Measurements from ENCODE around the gene SORCS2.
A peak's percentile ranks its signal among the peaks of the same experiment; 100 is the strongest.

The SORCS2 gene

DNA sequence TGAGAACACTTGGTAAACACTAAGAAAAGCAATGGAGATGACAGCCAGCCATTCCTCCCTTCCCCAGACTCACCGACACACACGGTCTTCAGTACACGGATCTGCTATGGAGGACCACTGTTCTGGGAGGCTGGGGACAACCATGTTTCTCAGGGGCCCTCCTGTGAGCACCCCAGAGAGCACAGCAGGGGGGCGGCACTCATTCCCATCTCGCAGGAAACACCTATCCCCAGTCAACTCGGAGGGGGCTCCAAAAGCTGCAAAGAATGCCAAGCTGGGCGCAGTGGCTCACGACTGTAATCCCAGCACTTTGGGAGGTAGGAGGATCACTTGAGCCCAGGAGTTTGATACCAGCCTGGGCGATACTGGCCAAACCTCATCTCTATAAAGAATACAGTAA, 575.2 kb downstream of the SORCS2 start:
- TF ChIP-seq, protein P1, sequence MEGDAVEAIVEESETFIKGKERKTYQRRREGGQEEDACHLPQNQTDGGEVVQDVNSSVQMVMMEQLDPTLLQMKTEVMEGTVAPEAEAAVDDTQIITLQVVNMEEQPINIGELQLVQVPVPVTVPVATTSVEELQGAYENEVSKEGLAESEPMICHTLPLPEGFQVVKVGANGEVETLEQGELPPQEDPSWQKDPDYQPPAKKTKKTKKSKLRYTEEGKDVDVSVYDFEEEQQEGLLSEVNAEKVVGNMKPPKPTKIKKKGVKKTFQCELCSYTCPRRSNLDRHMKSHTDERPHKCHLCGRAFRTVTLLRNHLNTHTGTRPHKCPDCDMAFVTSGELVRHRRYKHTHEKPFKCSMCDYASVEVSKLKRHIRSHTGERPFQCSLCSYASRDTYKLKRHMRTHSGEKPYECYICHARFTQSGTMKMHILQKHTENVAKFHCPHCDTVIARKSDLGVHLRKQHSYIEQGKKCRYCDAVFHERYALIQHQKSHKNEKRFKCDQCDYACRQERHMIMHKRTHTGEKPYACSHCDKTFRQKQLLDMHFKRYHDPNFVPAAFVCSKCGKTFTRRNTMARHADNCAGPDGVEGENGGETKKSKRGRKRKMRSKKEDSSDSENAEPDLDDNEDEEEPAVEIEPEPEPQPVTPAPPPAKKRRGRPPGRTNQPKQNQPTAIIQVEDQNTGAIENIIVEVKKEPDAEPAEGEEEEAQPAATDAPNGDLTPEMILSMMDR (IDR thresholded peaks at IDR 0.05; ENCODE audit: low read depth, low read length): no peak
- DNase-seq (ENCODE audit: extremely low read depth, low read depth): no peak

DNA sequence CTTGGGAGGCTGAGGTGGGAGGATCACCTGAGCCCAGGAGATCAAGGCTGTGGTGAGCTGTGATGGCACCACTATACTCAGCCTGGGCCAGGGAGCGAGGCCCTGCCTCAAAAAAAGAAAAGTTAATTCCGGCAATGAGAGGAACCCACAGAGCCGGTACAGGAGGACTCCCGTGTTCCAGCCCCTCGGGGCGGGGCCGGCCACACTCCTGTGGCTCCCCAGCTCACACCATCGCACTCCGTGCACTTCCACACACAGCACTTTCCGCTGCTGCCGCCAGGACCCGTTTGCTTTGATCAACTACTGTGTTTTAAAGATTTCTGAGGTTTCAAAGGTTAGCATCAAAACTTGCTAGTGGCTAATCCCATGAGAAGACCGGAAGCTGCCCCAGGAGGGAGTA, 575.6 kb downstream of the SORCS2 start:
- TF ChIP-seq, protein P1 (IDR thresholded peaks at IDR 0.05; ENCODE audit: low read depth, low read length): no peak
- no peak for DNase-seq (ENCODE audit: extremely low read depth, low read depth)

DNA sequence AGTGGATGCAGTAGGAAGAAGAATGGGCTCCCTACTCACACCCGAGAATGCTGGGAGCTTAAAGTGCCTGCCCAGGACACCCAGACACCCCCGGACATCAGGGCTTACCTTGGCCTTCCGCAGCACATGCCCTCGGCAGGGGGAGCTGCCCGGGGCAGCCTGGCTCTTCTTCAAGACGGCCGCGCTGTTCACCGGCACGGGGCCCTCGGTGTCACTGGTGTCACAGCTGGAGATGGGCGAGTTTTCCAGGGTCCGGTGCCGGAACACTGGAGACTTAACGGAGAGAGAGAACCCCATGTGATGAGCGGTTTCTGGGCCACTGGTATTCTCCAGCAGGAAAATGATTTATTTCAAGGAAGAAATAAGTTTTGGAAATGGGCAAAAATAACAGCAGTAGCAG, 576.4 kb downstream of the SORCS2 start:
- TF ChIP-seq, protein P1 (IDR thresholded peaks at IDR 0.05; ENCODE audit: low read depth, low read length): no peak
- no peak for DNase-seq (ENCODE audit: extremely low read depth, low read depth)

DNA sequence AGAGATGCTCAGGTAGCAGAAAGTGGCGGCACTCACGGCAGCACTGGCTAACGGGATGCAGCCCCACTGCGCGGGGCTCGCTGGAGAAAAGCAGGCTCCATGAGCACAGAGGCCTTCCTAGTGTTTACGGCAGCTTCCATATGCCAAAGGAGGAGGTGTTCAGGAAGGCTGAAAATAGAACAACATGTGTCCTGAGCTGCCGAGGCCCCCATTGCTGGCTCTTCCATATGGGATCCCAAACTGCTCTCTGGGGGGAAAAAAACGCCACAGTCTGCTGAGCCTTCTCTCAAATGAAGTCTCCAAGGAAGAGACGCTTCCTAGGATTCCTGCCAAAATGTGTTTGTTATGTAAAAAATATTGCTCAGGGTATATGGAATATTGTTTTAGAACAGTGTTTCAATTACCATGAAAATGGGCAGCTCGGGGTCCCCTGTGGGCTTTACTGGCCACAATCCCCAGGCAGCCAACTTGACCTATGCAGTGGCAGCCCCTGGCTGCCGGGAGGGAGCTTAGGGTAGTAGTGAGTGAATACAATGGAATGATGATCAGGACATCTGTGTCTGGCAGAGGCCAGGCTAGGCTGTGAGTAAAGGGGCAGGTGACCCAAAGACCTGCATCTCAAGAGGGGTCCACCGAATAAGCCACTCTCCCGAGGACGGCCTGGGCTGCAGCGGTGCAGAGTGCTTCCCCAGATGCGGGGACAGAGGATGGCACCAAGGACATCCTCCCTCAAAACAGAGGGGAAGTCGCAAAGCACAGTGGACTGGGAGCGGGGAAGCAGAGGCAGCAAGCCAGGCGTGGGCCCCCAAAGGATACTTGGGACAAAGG, 577.3 kb downstream of the SORCS2 start:
- TF ChIP-seq, protein P1 (IDR thresholded peaks at IDR 0.05; ENCODE audit: low read depth, low read length): no peak
- DNase-seq (ENCODE audit: extremely low read depth, low read depth): no peak

DNA sequence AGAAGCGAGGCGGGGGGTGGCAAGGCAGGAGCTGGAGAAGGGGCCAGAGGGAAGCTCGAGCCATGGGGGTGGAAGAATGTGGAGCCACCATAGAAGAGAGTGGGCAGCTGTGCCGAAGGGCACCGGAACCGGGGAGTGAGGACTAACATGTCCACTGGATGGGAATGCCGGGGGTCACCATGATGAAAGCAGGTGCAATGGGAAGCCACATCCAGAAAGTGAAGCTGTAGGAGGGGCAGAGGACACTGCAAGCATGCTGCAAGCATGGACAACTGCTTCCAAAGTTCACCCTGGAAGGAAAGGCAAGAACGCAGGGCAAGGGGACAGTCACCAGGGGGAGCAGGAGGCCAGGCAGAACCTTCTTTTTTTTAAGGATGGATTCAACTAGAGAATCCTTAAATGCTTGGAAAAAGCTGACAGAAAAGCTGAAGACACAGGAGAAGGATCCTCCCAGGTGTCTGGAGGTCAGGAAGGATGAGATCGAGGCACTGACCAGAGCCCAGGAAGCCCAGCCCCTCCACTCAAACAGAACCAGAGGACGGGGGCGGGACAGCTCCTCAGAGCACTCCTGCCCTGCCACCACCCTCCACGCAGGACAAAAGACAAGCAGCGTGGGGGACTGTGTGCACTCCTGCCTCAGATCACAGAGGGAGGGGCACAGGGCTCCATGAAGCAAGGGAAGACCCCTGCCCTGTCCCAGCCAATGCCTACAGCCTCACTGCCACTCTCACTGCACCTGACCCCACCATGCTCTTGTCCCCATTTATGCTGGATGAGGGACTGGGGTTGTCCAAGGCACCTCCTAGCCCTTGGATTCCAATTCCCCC, 578.1 kb downstream of the SORCS2 start:
- DNase-seq (ENCODE audit: extremely low read depth, low read depth): no peak
- TF ChIP-seq, protein P1 (IDR thresholded peaks at IDR 0.05; ENCODE audit: low read depth, low read length): peak; percentile 57

DNA sequence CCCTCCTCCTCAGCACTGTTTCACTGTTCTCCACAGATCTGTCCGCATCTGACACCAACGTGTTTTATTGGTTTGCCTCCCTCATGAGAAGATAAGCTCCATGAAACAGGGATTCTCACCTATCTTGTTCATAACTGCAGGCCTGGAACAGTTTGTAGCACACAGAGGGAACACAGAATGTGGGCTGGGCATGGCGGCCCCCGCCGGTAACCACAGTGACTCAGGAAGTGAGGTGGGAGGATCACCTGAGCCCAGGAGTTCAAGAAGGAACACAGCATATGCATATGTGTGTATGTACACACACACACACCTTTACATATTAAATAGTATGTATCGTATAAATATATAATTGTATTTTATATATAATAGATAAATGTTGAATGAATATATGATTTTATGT, 578.7 kb downstream of the SORCS2 start:
- no peak for DNase-seq (ENCODE audit: extremely low read depth, low read depth)
- TF ChIP-seq, protein P1 (IDR thresholded peaks at IDR 0.05; ENCODE audit: low read depth, low read length): no peak

All from AG09319 (cell line).